Gastroesophageal sphincter (tissue), 3 donors: ENCODE results near the gene MDM4.

Experiments used
- EP300 ChIP-seq: sonication (generic); formaldehyde crosslinking; IDR thresholded peaks from one replicate; pipeline ENCODE4 v1.6.1; 2017; ENCODE audit warnings: antibody characterized with exemption, mild to moderate bottlenecking
- POLR2A ChIP-seq, 2 donors: fragments of 450-650 bp; IDR thresholded peaks; one replicate each; pipeline ENCODE4 v1.6.1; 2017; ENCODE audit warnings: antibody characterized with exemption in 2 of 2, mild to moderate bottlenecking in 2 of 2, moderate library complexity in 1 of 2
- POLR2AphosphoS5 ChIP-seq: sonication (generic); formaldehyde crosslinking; IDR thresholded peaks from one replicate; pipeline ENCODE4 v1.6.1; 2017; ENCODE audit warnings: antibody characterized with exemption
- TF ChIP-seq, protein P1 (sequence below), 4 experiments: fragments of 200-600 bp in 2 of 4; fragments of 450-650 bp in 2 of 4; sonication (generic) in 1 of 4; IDR thresholded peaks; one replicate each; pipeline ENCODE4 v1.5.1; 2017 to 2019; ENCODE audit warnings: antibody characterized with exemption in 4 of 4, mild to moderate bottlenecking in 2 of 4, moderate library complexity in 2 of 4

DNA sequence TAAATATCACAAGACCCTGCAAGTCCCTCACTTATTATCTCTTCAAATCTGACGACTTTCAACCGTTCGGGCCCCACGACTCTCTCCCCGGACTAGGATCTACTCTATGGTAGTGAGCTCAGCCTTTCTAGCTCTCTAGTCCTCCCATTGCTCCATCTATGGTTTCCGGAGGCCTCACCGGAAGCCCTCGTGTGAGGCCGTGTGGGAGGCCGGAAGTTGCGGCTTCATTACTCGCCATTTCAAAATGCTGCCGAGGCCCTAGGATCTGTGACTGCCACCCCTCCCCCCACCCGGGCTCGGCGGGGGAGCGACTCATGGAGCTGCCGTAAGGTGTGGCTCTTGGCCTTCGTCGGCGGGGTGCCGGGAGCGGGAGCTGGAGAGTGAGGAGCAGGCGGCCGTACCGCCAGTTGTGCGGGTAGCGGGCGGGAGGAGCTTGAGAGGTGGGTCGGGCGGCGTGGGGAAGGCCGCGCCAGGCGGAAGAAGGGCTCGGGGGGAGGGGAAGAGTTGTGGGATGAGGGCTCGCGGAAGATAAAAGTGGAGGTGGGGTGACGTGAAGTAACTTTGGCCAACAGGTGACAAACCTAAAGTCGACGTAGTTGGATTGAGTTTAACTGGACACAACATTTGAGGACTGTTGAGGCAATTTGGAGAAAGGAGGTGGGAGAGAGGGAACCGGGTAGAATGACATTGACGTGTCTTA lies at the start of gene MDM4:
- TF ChIP-seq, protein P1, sequence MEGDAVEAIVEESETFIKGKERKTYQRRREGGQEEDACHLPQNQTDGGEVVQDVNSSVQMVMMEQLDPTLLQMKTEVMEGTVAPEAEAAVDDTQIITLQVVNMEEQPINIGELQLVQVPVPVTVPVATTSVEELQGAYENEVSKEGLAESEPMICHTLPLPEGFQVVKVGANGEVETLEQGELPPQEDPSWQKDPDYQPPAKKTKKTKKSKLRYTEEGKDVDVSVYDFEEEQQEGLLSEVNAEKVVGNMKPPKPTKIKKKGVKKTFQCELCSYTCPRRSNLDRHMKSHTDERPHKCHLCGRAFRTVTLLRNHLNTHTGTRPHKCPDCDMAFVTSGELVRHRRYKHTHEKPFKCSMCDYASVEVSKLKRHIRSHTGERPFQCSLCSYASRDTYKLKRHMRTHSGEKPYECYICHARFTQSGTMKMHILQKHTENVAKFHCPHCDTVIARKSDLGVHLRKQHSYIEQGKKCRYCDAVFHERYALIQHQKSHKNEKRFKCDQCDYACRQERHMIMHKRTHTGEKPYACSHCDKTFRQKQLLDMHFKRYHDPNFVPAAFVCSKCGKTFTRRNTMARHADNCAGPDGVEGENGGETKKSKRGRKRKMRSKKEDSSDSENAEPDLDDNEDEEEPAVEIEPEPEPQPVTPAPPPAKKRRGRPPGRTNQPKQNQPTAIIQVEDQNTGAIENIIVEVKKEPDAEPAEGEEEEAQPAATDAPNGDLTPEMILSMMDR (IDR thresholded peaks at IDR 0.05) = peak in 1 of 4 experiments; percentile 20
- TF ChIP-seq EP300 = no peak
- TF ChIP-seq POLR2A (IDR thresholded peaks at IDR 0.05) = peak; percentile 76 to 82
- TF ChIP-seq POLR2AphosphoS5 = peak; percentile 85
